HuH-7.5 (cell line): ENCODE data around the gene ARF1.

Experiments
- DNase-seq: peaks from one replicate; pipeline ENCODE4 v3.0.0; 2011; ENCODE audit warnings: low spot score

Gene ARF1

DNA sequence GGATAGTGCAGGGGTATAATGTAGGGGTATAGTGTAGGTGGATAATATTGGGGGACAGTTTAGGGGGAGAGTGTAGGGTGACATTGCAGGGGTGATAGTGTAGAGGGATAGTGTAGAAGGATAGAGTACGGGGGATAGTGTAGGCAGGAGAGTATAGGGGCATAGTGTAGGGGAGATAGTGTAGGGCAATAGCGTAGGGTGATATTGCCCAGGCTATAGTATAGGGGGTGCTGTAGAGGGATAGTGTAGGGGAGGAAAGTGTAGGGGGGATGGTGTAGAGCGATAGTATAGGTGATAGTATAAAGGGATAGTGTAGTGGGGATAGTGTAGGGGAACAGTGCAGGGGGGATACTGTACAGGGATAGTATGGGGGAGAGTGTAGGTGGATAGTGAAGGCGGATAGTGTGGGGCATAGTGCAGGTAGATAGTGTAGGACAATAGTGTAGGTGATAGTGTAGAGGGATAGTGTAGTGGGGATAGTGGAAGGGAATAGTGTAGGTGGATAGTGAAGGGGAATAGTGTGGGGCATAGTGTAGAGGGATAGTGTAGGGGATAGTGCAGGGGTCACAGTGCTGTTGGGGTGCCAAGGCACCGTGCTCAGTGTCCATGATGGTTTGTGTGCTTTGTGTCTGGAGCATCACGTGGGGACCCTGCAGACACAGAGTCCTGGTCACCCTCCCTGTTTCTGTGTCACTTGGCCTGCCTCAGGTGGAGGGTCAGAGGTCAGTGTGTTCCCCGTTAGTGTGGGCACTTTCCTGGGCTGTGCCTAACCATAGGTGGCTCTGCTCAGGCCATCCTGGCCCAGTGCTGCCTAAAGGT lies 10.5 kb upstream of the ARF1 start:
- DNase-seq: no peak

DNA sequence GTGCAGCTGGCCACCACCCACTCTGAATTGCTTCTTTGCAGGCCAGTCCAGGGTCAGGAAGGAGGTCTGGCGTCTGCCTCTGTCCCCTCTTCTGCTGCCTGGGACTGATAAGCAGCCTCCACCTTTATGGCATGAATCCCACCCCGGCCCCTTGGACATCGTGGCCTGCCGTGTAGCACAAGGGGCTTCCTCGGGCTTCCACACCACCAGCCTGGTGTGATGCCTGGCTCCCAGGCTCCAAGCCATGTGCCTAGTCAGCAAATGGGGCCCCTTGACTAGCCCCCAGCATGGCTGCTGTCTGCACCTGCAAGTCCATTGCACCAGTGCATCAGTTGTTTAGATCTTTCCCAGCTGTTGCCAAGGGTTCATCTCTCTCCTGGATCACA lies 9.9 kb upstream of the ARF1 start:
- no peak for DNase-seq

- DNase-seq: no peak
Observed at GRCh38 chr1:228073061-228073856, 9.2 kb upstream of the ARF1 start.

- no peak for DNase-seq
Observed at GRCh38 chr1:228073857-228074545, 8.5 kb upstream of the ARF1 start.

DNA sequence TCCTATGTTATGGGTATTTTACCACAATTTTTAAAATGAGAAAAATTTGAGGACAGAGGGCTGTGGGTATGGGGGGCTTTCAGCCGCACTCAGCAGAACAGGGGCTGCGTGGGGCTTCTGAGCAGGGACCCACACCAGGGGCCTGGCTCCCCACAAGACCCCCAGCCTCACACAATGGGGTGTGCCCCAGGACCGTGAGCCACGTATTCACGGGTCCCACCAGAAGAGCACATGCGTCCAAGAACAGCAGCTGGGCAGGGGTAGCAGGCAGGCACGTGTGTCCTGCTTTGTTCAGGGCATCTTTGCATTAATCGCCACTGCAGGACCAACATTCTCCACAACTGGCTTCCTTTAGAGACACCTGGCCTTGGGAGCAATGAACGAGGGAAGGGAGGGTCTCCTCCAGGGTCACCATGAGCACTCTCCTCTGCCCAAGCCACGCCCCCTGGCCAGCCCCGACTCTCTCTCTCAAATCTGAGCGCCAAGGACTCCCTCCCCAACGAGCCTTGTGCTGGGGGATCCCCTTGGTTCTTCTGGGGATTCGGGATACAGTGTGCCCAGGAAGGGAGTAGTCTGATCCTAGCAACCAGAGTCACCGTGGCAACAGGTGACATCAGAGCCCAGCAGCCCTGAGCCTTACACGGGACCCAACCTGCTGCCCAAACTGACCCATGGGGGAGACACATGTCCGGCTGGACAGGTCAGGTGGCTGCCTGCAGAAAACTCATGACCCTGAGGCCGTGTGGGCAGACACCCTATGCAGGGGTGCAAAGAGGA lies 7.4 kb upstream of the ARF1 start:
- DNase-seq: no peak

- no peak for DNase-seq
Observed at GRCh38 chr1:228075801-228076271, 6.7 kb upstream of the ARF1 start.

DNA sequence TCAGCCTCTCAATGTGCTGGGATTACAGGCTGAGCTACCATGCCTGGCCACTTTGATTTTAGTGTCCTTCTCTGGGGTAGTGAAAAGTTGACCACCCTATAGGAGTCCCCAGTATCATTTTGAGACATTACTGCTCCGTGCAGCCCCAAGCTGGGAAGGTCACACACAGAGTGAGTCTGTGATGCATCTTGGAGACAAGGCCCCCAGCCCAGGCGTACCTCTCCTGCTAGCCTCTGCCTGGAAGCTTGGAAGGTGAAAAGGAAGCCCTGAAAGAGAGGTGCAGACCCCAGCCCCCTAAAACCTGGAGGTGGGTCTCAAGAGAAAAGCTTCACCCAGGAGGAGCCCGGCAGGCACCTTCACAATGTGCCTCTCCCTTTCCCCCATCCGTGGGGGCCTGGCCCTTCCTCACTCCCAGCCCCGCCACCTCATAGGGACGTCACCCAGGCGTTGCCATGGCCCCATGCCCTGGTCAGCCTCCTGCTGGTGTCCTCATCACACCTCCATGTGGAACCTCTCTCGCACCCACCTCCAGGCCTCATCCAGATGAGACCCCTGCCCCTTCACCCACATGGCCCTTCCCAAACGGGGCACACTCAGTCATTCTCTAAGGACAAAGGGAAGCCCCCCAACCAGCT lies 5.6 kb upstream of the ARF1 start:
- DNase-seq: no peak

DNA sequence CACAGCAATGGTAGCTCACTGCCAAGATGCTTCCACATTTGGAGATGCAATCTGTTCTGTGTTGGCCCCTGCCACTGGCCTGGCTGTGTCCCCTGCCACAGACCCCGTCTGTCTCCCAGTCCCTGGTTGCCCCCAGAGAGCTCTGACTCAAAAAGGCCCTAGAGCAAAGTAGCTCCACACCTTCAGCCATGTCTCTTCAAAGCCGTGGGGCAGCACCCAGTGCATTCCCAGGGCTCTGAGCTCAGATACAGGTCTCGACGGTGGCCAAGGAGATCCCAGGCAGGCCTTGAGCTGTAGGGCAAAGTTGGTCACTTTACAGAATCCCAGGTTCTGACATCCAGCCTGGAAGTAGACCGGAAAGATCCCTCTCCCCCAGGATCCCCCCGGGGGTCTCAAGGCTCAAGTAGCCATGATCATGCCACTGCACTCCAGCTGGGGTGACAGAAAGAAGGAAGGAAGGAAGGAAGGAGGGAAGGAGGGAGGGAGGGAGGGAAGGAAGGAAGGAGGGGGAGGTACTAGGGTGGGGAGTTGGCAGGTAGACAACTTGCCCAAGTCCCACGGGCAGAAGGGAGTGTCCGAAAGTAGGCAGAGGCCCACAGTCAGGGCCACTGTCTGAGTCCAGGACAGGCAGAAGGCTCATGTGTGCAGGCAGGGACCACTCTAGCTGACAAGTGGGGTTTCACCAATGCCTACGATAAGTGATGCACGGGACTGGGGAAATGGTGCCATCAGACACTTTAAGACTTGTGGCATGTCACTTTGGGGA lies 4.8 kb upstream of the ARF1 start:
- no peak for DNase-seq

DNA sequence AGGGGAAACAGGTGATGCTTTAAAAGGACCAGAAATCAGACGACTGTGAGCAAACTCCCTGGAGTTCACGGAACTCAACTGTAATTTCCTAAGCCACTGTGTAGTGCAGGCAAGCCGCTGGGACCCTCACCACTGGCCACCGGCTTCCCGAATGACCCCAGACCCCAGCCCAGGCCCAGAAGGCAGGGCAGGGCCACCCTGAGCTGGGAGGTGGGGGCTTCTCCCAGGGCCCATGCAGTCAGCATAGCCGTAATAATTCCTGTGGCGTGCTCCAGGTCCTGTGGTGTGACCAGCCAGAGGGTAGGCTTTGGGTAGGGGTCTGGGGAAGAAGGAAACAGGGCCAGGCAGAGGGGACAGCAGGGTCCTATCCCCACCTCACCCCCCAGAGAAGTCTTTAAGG lies 3.5 kb upstream of the ARF1 start:
- DNase-seq: no peak

DNA sequence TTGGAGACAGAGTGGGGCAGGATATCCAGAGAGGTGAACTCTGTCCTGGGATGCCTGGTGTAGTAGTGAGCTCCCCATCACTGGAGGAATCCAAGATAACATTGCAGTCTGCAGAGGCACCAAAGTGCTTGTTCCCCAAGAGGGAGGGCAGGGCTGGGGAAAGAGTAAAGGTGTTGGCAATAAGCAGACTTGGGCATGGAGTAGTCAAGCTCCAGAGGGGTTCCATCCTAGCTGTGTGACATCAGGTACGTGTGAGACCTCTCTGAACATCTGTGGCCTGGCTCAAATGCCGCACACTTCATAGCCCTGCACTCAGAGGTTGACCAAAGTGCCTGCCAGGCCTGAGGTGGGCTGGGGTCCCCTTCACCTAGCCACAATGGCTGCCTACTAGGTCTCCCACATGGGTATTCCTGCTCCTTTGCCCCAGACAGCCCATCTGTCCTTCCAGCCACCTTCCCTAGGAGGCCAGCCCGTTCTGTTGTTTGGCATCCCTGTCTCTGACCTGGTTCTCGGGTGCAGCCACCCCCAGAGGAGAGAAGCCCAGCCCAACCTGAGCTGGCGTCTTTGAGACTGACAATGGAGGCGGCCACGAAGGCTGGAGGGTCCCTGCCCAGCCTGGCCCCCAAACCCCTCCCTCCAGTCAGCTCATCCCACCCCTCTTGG lies 2.8 kb upstream of the ARF1 start:
- no peak for DNase-seq

- no peak for DNase-seq
Observed at GRCh38 chr1:228081144-228081543, 1.4 kb upstream of the ARF1 start.

GRCh38 chr1:228081578-228082213 lies 812 bp upstream of the ARF1 start:
- DNase-seq: peak; percentile 65

GRCh38 chr1:228082918-228083870 lies 686 bp downstream of the ARF1 start:
- DNase-seq: peak; percentile 64

GRCh38 chr1:228083871-228084278 lies 1.4 kb downstream of the ARF1 start:
- DNase-seq: no peak

DNA sequence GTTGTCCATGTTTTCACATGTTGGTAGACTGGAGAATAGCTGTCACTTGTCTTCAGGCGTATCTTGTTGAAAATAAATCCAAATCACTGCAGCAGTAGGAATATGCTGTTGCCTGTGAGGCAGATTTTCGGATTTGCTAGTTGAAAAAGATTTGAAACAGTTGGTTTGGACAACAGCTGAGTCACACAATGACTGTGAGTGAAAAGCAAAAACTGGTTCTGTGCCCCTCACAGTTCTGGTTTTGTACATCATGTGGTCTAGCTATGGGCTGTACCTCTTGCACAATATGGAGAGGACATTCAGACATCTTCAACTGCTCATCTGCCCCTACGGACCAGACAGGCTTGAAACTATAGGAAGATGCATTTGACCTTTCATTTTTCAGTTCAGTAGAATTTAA lies 1.8 kb downstream of the ARF1 start:
- DNase-seq: no peak

- DNase-seq: no peak
Observed at GRCh38 chr1:228084797-228085196, 2.3 kb downstream of the ARF1 start.

DNA sequence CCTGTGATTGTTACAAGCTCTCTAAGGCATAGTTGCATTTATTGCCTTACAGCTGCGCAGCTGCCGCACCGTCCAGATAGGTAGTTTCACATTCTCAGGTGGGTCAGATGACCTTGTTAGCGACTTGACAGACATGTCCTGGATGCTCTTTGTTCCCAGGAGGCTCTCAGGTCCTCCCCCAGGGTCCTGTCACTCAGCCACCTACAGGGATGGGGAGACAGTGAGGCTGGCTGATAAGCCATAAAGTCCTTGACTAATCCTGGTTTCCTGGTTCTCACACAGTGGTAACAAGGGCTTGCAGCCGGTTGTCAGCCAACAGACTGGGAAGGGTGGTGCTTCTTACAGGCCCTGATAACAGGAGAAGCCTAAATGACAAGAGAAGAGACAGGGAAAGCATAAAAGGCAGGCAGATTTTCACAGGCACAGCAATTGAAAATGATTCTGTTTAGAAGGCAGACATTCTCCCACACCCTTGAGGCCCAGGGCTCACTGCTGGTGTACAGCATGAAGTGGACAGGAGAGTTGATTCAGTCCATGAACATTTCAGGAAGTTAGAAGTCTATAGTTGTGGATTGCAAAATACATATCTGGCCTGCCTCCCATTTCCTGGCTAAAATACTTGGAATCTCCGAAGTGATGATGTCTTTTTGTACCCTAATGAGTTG lies 2.9 kb downstream of the ARF1 start:
- DNase-seq: no peak

- DNase-seq: no peak
Observed at GRCh38 chr1:228087771-228088251, 5.3 kb downstream of the ARF1 start.
